H1 (cell line): ENCODE results near the gene CLIC3.

Experiments used
- HDAC6 ChIP-seq: IDR thresholded peaks from one replicate; pipeline ENCODE4 v1.7.1; 2012; ENCODE audit warnings: low read depth, mild to moderate bottlenecking, inconsistent platforms, low read length, moderate library complexity
- TF ChIP-seq, protein P1 (sequence below): IDR thresholded peaks from 2 replicates; pipeline ENCODE4 v1.6.1; 2011; ENCODE audit warnings: low read depth, mild to moderate bottlenecking, low read length; ENCODE audit not compliant: insufficient read depth

DNA sequence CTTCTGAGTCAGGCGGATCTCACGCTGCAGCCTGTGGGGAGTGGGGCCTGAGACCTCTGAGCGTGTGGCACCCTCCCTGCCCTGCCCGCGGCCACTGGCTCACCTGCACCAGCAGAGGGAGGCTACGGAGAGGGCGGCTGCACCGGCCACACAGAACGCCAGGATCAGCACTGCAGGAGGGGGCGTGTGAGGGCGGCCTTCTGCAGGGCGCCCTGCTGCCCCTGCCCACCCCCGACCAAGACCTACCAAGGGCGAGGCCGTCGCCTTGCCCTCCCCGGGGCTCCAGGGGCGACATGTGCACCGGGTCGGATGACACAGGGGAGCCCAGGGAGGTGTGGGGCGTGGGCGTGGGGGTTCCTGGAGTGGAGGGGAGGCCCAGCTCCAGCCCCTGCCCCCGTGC lies 44.2 kb upstream of the CLIC3 start:
- TF ChIP-seq, protein P1, sequence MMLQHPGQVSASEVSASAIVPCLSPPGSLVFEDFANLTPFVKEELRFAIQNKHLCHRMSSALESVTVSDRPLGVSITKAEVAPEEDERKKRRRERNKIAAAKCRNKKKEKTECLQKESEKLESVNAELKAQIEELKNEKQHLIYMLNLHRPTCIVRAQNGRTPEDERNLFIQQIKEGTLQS, result no peak
- TF ChIP-seq HDAC6, result no peak
